Esophagus muscularis mucosa (tissue), 4 donors: ENCODE results near the gene PTGES3L. TPM values are rescaled to one million over a fixed set of nuclear protein-coding genes. Genes with fewer than 3 reads are reported as not detected.

ENCODE experiments used
- DNase-seq: peaks from one replicate; pipeline ENCODE4 v3.0.0-alpha.2; 2017; ENCODE audit errors: extremely low spot score
- H3K27ac ChIP-seq, 4 donors: fragments of 200-600 bp; sonication (generic); replicated peaks in 1 of 4; 1 replicate in 3 of 4; 2 replicates in 1 of 4; pipeline ENCODE4 v1.5.1; 2016 to 2019; ENCODE audit warnings: mild to moderate bottlenecking in 1 of 4
- H3K27me3 ChIP-seq, 4 donors: fragments of 200-600 bp; sonication (generic); one replicate each; pipeline versions ENCODE4 v1.5.1 to v1.6.0; 2016 to 2019
- H3K36me3 ChIP-seq, 4 donors: fragments of 200-600 bp; sonication (generic); one replicate each; pipeline ENCODE4 v1.5.1; 2016 to 2019
- H3K4me1 ChIP-seq, 4 donors: fragments of 200-600 bp; sonication (generic); one replicate each; pipeline ENCODE4 v1.5.1; 2016 to 2019
- H3K4me3 ChIP-seq, 4 donors: fragments of 200-600 bp; sonication (generic); 1 replicate in 2 of 4; 2 replicates in 2 of 4; pipeline ENCODE4 v1.5.1; 2016 to 2019; ENCODE audit warnings: mild to moderate bottlenecking in 4 of 4, moderate library complexity in 1 of 4
- H3K9me3 ChIP-seq, 4 donors: fragments of 200-600 bp; sonication (generic); 1 replicate in 3 of 4; 2 replicates in 1 of 4; pipeline ENCODE4 v1.5.1; 2016 to 2019
- EP300 ChIP-seq: sonication (generic); formaldehyde crosslinking; IDR thresholded peaks from one replicate; pipeline ENCODE4 v1.6.1; 2017; ENCODE audit warnings: antibody characterized with exemption
- POLR2A ChIP-seq: fragments of 450-650 bp; IDR thresholded peaks from one replicate; pipeline ENCODE4 v1.6.1; 2017; ENCODE audit warnings: antibody characterized with exemption, moderate library complexity, mild to moderate bottlenecking, low read depth
- POLR2AphosphoS5 ChIP-seq, 2 donors: sonication (generic); formaldehyde crosslinking; IDR thresholded peaks; one replicate each; pipeline ENCODE4 v1.6.1; 2017; ENCODE audit warnings: antibody characterized with exemption in 2 of 2
- WGBS: methylation state at CpG from one replicate; pipeline ENCODE4 v1.1.5; 2018; 5-methylcytosine and 5-hydroxymethylcytosine counted together
- intact Hi-C: fragments of 100-400 bp; cut with DNase I; formaldehyde crosslinking; loops from one replicate; pipeline ENCODE4 v1.15.1; 2023
- total RNA-seq, 4 donors: library from RNA; depleted of rRNA; stranded (reverse); fragments of >200 nt; gene quantifications; one replicate each; pipeline versions ENCODE4 v1.1.0 to v1.2.1, GENCODE V29; 2016
- TF ChIP-seq, protein P1 (sequence below), 3 experiments: fragments of 200-600 bp in 2 of 3; fragments of 450-650 bp in 1 of 3; sonication (generic) in 2 of 3; IDR thresholded peaks; one replicate each; pipeline ENCODE4 v1.5.1; 2017 to 2019; ENCODE audit warnings: antibody characterized with exemption in 3 of 3, mild to moderate bottlenecking in 2 of 3, moderate library complexity in 1 of 3

The PTGES3L gene
- total RNA-seq, 4 donors from 2014 or later = 7.8 to 18.3 (median 13.1) TPM

GRCh38 chr17:42989726-42990652 is 10.1 kb upstream of the PTGES3L start:
- no peak for TF ChIP-seq POLR2A
- TF ChIP-seq, protein P1, sequence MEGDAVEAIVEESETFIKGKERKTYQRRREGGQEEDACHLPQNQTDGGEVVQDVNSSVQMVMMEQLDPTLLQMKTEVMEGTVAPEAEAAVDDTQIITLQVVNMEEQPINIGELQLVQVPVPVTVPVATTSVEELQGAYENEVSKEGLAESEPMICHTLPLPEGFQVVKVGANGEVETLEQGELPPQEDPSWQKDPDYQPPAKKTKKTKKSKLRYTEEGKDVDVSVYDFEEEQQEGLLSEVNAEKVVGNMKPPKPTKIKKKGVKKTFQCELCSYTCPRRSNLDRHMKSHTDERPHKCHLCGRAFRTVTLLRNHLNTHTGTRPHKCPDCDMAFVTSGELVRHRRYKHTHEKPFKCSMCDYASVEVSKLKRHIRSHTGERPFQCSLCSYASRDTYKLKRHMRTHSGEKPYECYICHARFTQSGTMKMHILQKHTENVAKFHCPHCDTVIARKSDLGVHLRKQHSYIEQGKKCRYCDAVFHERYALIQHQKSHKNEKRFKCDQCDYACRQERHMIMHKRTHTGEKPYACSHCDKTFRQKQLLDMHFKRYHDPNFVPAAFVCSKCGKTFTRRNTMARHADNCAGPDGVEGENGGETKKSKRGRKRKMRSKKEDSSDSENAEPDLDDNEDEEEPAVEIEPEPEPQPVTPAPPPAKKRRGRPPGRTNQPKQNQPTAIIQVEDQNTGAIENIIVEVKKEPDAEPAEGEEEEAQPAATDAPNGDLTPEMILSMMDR (IDR thresholded peaks at IDR 0.05) = no peak
- TF ChIP-seq EP300 = no peak
- TF ChIP-seq POLR2AphosphoS5 (IDR thresholded peaks at IDR 0.05) = no peak
- intact Hi-C loops = no loop called here
- H3K9me3 ChIP-seq = no peaks in the 10 kb centered on the region
- peaks cover 0 to 5% (median 3%) of the 10 kb centered on the region in 4 donors for H3K4me1 ChIP-seq
- H3K27ac ChIP-seq = no peak overlapping the region
- WGBS = 86% methylated on average over 6 of the region's 6 CpGs
- H3K4me3 ChIP-seq = no peak overlapping the region
- no peak for DNase-seq
- no peaks in the 10 kb centered on the region for H3K27me3 ChIP-seq
- H3K36me3 ChIP-seq = peaks cover 46 to 97% (median 87%) of the 10 kb centered on the region in 4 donors

GRCh38 chr17:42989141-42989540 is 9.3 kb upstream of the PTGES3L start:
- Histone ChIP-seq H3K4me3 (no peak overlapping the region), H3K9me3 (no peaks in the 10 kb centered on the region), H3K4me1 (peaks cover 0 to 9% (median 6%) of the 10 kb centered on the region in 4 donors), H3K27ac (no peak overlapping the region), H3K36me3 (peaks cover 46 to 96% (median 85%) of the 10 kb centered on the region in 4 donors), H3K27me3 (no peaks in the 10 kb centered on the region)
- 86% methylated on average over 5 of the region's 5 CpGs for WGBS
- no peak for DNase-seq
- no peak for TF ChIP-seq EP300
- TF ChIP-seq POLR2A = no peak
- TF ChIP-seq, protein P1 (IDR thresholded peaks at IDR 0.05) = no peak
- no peak for TF ChIP-seq POLR2AphosphoS5 (IDR thresholded peaks at IDR 0.05)
- intact Hi-C loops = no loop called here

GRCh38 chr17:42985225-42985624 is 5.3 kb upstream of the PTGES3L start:
- intact Hi-C loops = no loop called here
- 46% methylated on average over 1 of the region's 1 CpG for WGBS
- DNase-seq = no peak

DNA sequence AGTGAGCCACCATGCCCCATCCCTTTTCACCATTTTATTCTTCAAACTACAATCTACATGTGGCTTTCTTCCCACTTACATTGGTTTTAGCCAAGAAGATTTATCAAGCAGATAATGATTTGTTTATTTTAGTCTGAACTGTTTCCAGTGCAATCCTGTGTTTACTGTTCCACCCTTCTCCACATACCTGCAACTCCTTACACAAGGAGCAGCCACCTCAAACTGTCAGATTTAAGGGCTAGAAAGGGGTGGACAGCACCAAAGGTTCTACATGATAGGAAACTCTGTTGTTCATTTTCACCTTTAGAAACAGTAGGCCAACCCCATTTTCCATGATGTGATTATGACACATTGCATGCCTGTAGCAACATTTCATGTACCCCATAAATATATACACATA is 2.4 kb upstream of the PTGES3L start:
- H3K4me3 ChIP-seq = no peak overlapping the region
- H3K4me1 ChIP-seq = peaks cover 19 to 46% (median 39%) of the 10 kb centered on the region in 4 donors
- H3K36me3 ChIP-seq = peaks cover 14 to 30% (median 21%) of the 10 kb centered on the region in 4 donors
- no peak overlapping the region for H3K27ac ChIP-seq
- no peak for TF ChIP-seq POLR2A
- no peak for TF ChIP-seq EP300
- TF ChIP-seq POLR2AphosphoS5 (IDR thresholded peaks at IDR 0.05) = no peak
- TF ChIP-seq, protein P1 (IDR thresholded peaks at IDR 0.05) = no peak
- no peak for DNase-seq
- no peaks in the 10 kb centered on the region for H3K27me3 ChIP-seq
- intact Hi-C loops = no loop called here
- H3K9me3 ChIP-seq = no peaks in the 10 kb centered on the region

More at GRCh38 chr17:42985225-42985624, 5.3 kb upstream of the PTGES3L start:
- peak overlapping the region in 1 of 4 donors; percentile 16 for H3K27ac ChIP-seq
- H3K4me1 ChIP-seq = peaks cover 9 to 32% (median 24%) of the 10 kb centered on the region in 4 donors
- no peak overlapping the region for H3K4me3 ChIP-seq
- TF ChIP-seq EP300 (no peak), POLR2AphosphoS5 (IDR thresholded peaks at IDR 0.05) (no peak), POLR2A (no peak)
- TF ChIP-seq, protein P1 (IDR thresholded peaks at IDR 0.05) = no peak
- H3K36me3 ChIP-seq = peaks cover 34 to 60% (median 51%) of the 10 kb centered on the region in 4 donors
- H3K9me3 ChIP-seq = no peaks in the 10 kb centered on the region
- no peaks in the 10 kb centered on the region for H3K27me3 ChIP-seq
